Peyer's patch (tissue), 4 donors: ENCODE data around the gene C6orf52. TPM values are rescaled to one million over a fixed set of nuclear protein-coding genes. Genes with fewer than 3 reads are reported as not detected.
"Not testable (repeated sequence)": the region's sequence is repeated elsewhere in the genome, so short reads cannot be mapped to it uniquely, and the experiment has no call there.

ENCODE experiments used
- DNase-seq, 3 donors: peaks; one replicate each; pipeline ENCODE4 v3.0.0-alpha.2; 2017 to 2019
- H3K27ac ChIP-seq, 4 donors: fragments of 200-600 bp; sonication (generic); one replicate each; pipeline ENCODE4 v1.5.1; 2016 to 2019
- H3K27me3 ChIP-seq, 2 donors: fragments of 200-600 bp; sonication (generic); one replicate each; pipeline ENCODE4 v1.5.1; 2019
- H3K36me3 ChIP-seq, 3 donors: fragments of 200-600 bp; sonication (generic); one replicate each; pipeline ENCODE4 v1.5.1; 2016 to 2019
- H3K4me1 ChIP-seq, 4 donors: fragments of 200-600 bp; sonication (generic); one replicate each; pipeline ENCODE4 v1.5.1; 2016 to 2019
- H3K4me3 ChIP-seq, 4 donors: fragments of 200-600 bp; sonication (generic); 1 replicate in 3 of 4; 2 replicates in 1 of 4; pipeline ENCODE4 v1.5.1; 2016 to 2019; ENCODE audit warnings: mild to moderate bottlenecking in 1 of 4
- H3K9me3 ChIP-seq, 4 donors: fragments of 200-600 bp; sonication (generic); one replicate each; pipeline ENCODE4 v1.5.1; 2016 to 2019; ENCODE audit warnings: mild to moderate bottlenecking in 1 of 4
- CTCF ChIP-seq, 6 experiments: fragments of 450-650 bp in 4 of 6; fragments of 200-600 bp in 2 of 6; sonication (generic) in 1 of 6; IDR thresholded peaks; one replicate each; pipeline ENCODE4 v1.5.1; 2017 to 2019; ENCODE audit warnings: antibody characterized with exemption in 6 of 6, mild to moderate bottlenecking in 3 of 6, moderate library complexity in 1 of 6
- POLR2A ChIP-seq, 2 donors: fragments of 450-650 bp; IDR thresholded peaks; one replicate each; pipeline ENCODE4 v1.5.1; 2017; ENCODE audit warnings: antibody characterized with exemption in 2 of 2, mild to moderate bottlenecking in 2 of 2, moderate library complexity in 2 of 2
- total RNA-seq, 4 donors: library from RNA; depleted of rRNA; stranded (reverse); fragments of >200 nt; gene quantifications; one replicate each; pipeline ENCODE4 v1.1.0, GENCODE V29; 2016

C6orf52 gene
- total RNA-seq, result not detected

- H3K27ac ChIP-seq, result peak within 1 kb of the TSS; percentile 87 to 98 (median 93)
- H3K9me3 ChIP-seq, result no peaks in the 10 kb centered on the region
- H3K4me3 ChIP-seq, result peak within 1 kb of the TSS; percentile 77 to 90 (median 86)
- TF ChIP-seq POLR2A (IDR thresholded peaks at IDR 0.05) (peak; percentile 79 to 84), CTCF (IDR thresholded peaks at IDR 0.05) (peak in 3 of 6 experiments; percentile 1 to 2 (median 2))
- no peaks in the 10 kb centered on the region for H3K27me3 ChIP-seq
- peak; percentile 93 to 97 (median 94) for DNase-seq
- peaks cover 0 to 14% (median 0%) of the 10 kb centered on the region in 3 donors for H3K36me3 ChIP-seq
- peaks cover 3 to 15% (median 8%) of the 10 kb centered on the region in 4 donors for H3K4me1 ChIP-seq
These were observed at the start of gene C6orf52, which contains the start of gene PAK1IP1 for GRCh38 chr6:10694302-10695085. Gene C6orf52, minus strand, starts transcription at chr6:10694616. Its CDS starts 7,066 bp downstream, at chr6:10687550. Gene PAK1IP1, plus strand, starts transcription at chr6:10694972. Its CDS starts 14 bp downstream, at chr6:10694986.

- H3K4me1 ChIP-seq, result peaks cover 0 to 8% (median 3%) of the 10 kb centered on the region in 4 donors
- H3K4me3 ChIP-seq, result no peak overlapping the region
- DNase-seq, result no peak
- no peak for TF ChIP-seq POLR2A (IDR thresholded peaks at IDR 0.05)
- TF ChIP-seq CTCF (IDR thresholded peaks at IDR 0.05), result no peak
- no peaks in the 10 kb centered on the region for H3K27me3 ChIP-seq
- H3K36me3 ChIP-seq, result no peaks in the 10 kb centered on the region
- H3K9me3 ChIP-seq, result no peaks in the 10 kb centered on the region
- H3K27ac ChIP-seq, result no peak overlapping the region
These were observed 49.1 kb upstream of the C6orf52 start for GRCh38 chr6:10743515-10743914.

GRCh38 chr6:10742251-10742650 lies 47.8 kb upstream of the C6orf52 start:
- no peak for TF ChIP-seq CTCF (IDR thresholded peaks at IDR 0.05)
- TF ChIP-seq POLR2A (IDR thresholded peaks at IDR 0.05), result no peak
- H3K27me3 ChIP-seq, result no peaks in the 10 kb centered on the region
- no peak overlapping the region for H3K27ac ChIP-seq
- no peaks in the 10 kb centered on the region for H3K36me3 ChIP-seq
- no peak for DNase-seq
- H3K4me1 ChIP-seq, result peaks cover 0 to 4% (median 1%) of the 10 kb centered on the region in 4 donors
- H3K9me3 ChIP-seq, result no peaks in the 10 kb centered on the region
- no peak overlapping the region for H3K4me3 ChIP-seq

GRCh38 chr6:10741643-10742042 lies 47.2 kb upstream of the C6orf52 start:
- not testable (repeated sequence) for H3K4me3 ChIP-seq, H3K27ac ChIP-seq, DNase-seq, H3K9me3 ChIP-seq, H3K4me1 ChIP-seq, H3K36me3 ChIP-seq, H3K27me3 ChIP-seq

- H3K27me3 ChIP-seq, result no peaks in the 10 kb centered on the region
- no peaks in the 10 kb centered on the region for H3K4me1 ChIP-seq
- TF ChIP-seq POLR2A (IDR thresholded peaks at IDR 0.05) (no peak), CTCF (IDR thresholded peaks at IDR 0.05) (no peak)
- H3K4me3 ChIP-seq, result no peak overlapping the region
- H3K9me3 ChIP-seq, result no peaks in the 10 kb centered on the region
- H3K36me3 ChIP-seq, result no peaks in the 10 kb centered on the region
- no peak overlapping the region for H3K27ac ChIP-seq
- no peak for DNase-seq
These were observed 45.6 kb upstream of the C6orf52 start for GRCh38 chr6:10740061-10740460.

- no peaks in the 10 kb centered on the region for H3K27me3 ChIP-seq
- peaks cover 0 to 17% (median 0%) of the 10 kb centered on the region in 3 donors for H3K36me3 ChIP-seq
- no peak overlapping the region for H3K4me3 ChIP-seq
- no peaks in the 10 kb centered on the region for H3K9me3 ChIP-seq
- DNase-seq, result no peak
- no peaks in the 10 kb centered on the region for H3K4me1 ChIP-seq
- no peak overlapping the region for H3K27ac ChIP-seq
- no peak for TF ChIP-seq CTCF (IDR thresholded peaks at IDR 0.05)
- no peak for TF ChIP-seq POLR2A (IDR thresholded peaks at IDR 0.05)
These were observed 42.3 kb upstream of the C6orf52 start for GRCh38 chr6:10736731-10737130.
